Measurements from ENCODE around the gene ARHGEF3.

DNA sequence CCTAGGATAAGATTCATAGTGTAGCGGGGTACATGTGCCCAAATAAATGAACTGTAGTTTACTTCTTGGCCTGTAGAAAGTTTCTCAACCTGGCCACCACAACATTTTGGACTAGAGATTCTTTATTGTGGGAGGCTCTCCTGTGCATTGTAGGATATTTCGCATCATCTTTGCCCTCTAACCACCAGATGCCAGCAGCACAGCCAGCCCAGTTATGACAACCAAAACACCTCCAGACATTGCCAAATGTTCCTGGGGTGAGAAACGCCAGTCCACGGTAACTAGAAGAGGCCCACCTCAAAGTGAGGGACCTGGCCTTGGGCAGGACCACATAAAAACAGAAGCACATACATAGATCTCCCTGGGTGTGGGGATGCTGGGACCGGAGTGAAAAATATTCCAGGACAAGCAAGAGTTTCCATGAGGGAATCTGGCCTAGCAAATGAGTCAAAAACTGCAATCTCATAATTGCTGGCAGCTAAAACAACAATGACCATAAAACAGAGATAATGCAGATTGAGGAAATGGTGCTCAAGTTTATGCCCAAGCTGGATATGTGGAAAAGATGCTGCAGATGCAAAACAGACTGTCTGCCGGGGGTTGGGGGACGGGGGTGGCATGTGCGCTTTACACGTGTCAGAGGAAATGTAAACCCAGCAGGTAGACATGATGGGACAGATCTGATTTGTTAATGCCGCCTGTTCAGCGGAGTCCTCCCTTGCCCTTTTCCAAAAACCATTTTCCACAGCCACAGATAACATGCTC lies 39.7 kb downstream of the ARHGEF3 start:
- no peak for TF ChIP-seq CTCF (IDR thresholded peaks at IDR 0.05)
- TF ChIP-seq POLR2A (IDR thresholded peaks at IDR 0.05) = no peak

All from lower leg skin (tissue), 3 donors.